GM18873 (cell line): ENCODE measurements around the gene ITGA8.
"Not testable (repeated sequence)": the region's sequence is repeated elsewhere in the genome, so short reads cannot be mapped to it uniquely, and the experiment has no call there.

Source experiments
- ATAC-seq: cut with Tn5 transposase; IDR thresholded peaks from one replicate; pipeline ENCODE4 v1.9.1; 2021; ENCODE audit warnings: mild to moderate bottlenecking, moderate library complexity, moderate number of reproducible peaks; ENCODE audit not compliant: unreplicated experiment, low FRiP score

The ITGA8 gene

GRCh38 chr10:15624401-15625196 lies 95.1 kb downstream of the ITGA8 start:
- no peak for ATAC-seq

DNA sequence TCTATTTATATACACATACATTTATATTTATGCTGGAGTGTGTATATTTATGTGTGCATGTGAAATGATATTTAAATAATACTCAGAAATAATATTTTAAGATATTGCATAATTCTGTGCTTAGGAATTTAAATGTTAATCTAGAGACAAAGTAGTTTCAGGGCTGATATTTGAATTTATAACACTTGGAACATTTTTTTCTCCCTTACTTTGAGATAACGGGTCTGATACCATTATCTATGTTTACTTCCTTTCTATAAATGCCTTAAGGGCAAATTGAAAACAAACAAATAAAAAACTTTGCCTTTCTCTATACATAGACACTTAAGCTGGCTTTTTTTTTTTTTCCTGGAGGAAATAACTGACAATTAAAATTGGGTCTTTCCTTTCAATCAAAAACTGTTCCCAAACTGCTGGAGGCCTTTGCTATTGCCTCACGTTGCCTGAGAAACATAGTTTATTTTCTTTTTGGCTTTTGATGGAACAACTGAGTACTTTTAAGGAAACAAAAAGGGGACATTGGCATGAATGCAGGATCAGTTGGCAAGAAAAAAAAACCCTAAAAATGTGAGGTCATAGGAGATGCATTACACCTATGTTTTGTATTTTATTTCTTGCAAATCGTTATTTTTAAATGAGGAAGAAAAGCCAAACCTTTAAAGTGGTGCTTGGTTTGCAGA lies 98.7 kb downstream of the ITGA8 start:
- no peak for ATAC-seq

- no peak for ATAC-seq
Measured at GRCh38 chr10:15620337-15620736, 99.4 kb downstream of the ITGA8 start.

DNA sequence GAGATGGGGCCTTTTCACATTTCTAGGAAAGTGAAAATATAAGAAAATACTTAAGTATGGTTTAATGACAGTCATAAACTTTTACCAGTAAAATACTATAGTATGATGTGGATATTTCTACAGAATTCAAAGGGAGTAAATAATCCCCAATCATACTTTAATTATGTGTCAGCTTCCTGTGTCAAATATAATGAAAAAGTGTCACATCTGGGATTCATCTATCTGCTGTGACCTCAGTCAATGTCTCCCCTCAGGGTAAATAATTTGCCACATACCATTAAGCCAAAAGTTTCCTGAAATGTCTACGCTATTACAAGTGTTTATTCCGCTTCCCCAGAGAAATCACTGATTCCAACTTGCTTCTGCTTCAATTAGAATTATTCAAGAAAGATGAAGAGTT lies 110.5 kb downstream of the ITGA8 start:
- no peak for ATAC-seq

DNA sequence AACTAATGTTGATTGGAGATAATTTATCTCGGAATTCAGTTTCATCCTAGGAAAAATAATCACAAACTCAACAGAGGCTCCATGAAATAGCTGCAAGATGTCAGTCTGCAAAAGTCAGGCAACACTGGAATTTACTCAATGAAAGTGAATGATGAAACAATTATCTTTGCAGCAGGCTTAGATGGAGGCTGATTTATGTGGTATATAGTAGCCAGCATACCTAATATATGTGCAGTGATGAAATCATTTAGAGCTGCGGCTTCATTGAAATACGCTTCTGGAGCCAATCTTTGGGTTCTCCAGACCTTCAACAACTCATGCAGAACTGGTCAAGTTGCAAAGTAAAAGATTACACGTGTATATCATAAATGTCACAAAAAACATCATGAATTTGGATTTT lies 113.3 kb downstream of the ITGA8 start:
- no peak for ATAC-seq

DNA sequence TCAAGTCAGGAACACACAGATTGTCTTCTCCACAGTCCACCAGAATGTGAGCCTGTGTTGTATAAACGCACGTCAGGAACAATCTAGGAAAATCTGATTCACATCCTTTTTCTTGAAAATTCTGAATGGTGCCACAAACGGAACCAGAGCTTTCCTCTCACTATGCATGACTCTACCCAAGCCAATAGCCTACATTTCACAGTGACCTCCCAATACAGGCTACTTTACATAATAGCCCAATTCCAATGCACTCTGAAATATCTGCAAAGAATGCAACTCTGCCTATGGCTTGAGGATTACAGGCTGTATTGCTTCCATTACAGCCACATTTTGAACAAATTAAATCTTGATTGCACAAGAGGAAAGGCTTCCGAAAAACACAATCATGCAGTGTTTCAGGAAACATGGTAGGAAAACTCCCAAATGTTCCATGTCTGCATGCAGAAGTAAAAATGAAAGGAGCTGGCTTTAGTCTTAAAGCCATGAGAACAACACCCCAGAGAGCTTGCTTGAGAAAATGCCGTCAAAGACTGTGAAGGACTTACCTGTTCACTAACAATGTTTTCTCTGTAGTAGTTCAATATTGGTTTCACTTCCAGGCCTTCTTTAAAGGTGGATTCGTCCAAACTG lies 113.9 kb downstream of the ITGA8 start:
- no peak for ATAC-seq

- ATAC-seq: no peak
Measured at GRCh38 chr10:15603446-15604011, 116.2 kb downstream of the ITGA8 start.

- ATAC-seq: no peak
Measured at GRCh38 chr10:15601819-15602218, 117.9 kb downstream of the ITGA8 start.

DNA sequence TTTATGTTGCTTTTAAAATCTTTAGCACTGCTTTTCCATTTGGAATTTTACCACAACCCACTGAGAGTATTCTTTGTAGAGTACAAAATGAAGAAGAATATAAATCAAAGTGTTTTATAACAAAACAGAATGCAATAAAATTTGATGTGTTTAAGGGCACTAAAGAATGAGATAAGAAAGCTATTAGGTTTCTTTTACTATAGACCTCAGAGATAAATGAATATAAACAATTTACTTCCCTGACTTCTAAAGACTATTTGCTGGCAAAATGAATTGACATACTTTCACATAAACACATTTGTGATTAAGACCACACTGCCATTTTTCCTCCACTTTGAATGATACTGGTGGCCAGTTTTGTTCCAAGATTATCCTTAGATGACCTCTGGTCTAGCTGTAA lies 124.5 kb downstream of the ITGA8 start:
- no peak for ATAC-seq

- ATAC-seq: no peak
Measured at GRCh38 chr10:15591937-15592336, 127.8 kb downstream of the ITGA8 start.

GRCh38 chr10:15591431-15591830 lies 128.3 kb downstream of the ITGA8 start:
- no peak for ATAC-seq

DNA sequence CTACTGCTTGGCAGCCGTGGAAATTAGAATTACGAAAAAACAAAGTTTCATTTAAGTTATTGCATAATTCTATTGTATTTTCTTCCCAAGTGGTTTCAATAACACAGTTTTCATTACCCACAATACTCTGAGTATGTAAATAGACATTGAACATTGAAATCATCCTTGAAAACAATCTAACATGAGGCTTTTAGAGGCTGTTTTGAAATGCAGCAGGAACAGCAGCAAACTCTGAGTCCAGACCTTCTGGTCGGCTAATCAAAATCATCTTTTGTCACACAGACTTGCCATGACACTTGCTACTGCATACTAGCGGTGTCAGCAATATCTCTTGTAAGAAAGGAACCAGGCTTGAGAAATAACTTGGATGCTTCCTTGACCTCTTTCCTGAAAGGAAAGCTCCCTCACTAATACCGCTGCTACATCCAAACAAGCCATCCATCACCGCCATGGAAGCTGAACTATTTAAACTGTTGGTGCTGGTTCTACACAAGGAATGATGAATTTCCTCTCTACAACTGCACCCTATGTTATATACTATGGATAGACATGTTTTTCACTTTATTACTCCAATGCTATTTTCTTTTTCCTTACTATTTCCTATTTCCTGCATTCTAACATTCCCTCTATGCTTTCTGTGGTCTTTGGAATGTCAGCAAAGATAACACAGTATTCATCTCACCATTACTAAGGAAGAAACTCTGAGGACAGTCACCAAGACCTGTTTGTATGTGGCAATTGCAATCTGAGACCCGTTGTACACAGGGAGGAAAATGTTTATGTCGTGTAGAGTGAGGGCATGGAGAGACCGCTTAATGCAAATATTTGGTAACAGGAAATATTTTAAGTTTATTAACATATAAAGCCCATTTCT lies 130.8 kb downstream of the ITGA8 start:
- ATAC-seq: no peak

DNA sequence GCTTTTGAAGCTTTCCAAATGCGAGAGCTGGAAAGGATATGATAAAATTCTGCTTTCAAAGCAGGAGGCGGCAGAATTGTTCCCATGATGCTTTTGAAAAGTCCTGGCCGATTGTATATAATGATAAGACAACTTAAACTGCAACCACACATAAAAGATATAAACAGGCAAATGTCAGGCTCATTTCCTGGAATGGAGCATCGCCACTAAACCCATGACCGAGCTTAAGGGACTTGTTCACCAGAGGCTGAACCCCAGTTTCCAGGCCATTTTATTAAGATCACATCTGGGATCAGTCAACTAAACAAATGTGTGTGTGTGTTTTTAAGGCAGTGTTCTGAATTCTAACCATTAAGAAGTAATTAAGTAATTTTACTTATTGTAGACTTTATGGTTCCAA lies 131.6 kb downstream of the ITGA8 start:
- ATAC-seq: no peak

DNA sequence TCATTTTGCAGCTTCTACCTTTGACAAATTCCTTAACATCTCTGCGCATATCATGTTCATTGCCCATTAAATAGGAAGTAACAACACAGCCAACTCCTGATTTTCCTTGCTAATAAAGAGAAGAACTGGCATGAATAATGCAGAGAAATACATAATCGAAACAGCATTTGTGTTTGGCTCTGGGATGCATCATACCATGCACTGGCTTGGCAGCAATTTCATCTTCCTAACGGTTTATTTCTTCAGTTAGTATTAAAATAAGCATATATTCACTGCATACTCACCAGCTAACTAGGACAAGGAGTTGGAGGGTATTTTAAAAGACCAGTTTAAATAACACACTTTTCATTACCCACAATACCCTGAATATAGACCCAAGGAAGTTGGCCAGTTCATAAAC lies 132.5 kb downstream of the ITGA8 start:
- ATAC-seq: no peak

DNA sequence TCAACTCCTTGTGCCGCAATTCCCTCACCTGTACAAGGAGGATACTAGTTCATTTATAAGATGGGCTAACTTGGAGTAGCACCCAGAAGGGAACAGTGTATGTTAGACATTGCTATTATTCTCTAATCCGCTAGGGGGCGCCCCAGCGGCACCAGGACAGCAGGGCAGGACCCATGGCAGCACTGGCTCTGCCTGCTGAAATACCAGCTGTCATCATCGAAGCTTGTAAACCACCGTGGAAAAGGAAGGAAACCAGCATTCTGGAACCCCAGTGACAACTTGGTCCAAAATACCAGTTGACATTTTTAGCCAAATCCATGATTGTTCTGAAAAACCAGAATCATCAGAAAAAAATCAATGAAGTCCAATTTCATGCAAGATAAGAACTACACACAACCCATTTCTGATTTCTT lies 134.4 kb downstream of the ITGA8 start:
- peak; percentile 60 for ATAC-seq

GRCh38 chr10:15582972-15583371 lies 136.8 kb downstream of the ITGA8 start:
- not testable (repeated sequence) for ATAC-seq

GRCh38 chr10:15579605-15580004 lies 140.1 kb downstream of the ITGA8 start:
- ATAC-seq: no peak

- ATAC-seq: no peak
Measured at GRCh38 chr10:15572531-15573045, 147.1 kb downstream of the ITGA8 start.

DNA sequence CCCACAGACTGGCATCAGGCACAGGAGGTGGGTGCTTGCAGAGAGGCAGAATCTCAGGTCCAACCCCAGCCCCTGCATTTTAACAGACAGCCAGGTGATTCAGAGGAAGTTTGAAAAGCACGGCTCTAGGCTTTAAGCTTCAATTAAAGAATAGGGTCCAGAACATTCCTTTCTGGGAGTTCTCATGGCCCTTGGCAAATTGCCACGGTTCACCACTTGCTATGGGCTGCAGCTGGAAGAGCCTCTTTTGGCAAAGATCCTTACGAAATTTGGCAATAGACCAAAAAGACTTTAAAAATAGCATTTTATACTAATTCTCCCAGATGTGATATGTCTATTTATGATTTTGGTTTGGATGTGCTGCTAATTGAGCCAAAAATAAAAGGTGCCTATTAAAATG lies 148.1 kb downstream of the ITGA8 start:
- ATAC-seq: no peak

- no peak for ATAC-seq
Measured at GRCh38 chr10:15570738-15571339, 148.9 kb downstream of the ITGA8 start.
